HG03280 (cell line): Measurements from ENCODE around the gene KRTAP4-8.
"Not testable (repeated sequence)": the region's sequence is repeated elsewhere in the genome, so short reads cannot be mapped to it uniquely, and the experiment has no call there.

Experiments
- ATAC-seq: cut with Tn5 transposase; IDR thresholded peaks from one replicate; pipeline ENCODE4 v1.9.1; 2021; ENCODE audit warnings: mild to moderate bottlenecking, moderate library complexity; ENCODE audit not compliant: unreplicated experiment

The KRTAP4-8 gene

GRCh38 chr17:41065829-41066624 lies 31.9 kb downstream of the KRTAP4-8 start, which contains the start of gene KRTAP2-4:
KRTAP2-4 (minus strand) TSS chr17:41065879; CDS start chr17:41065845, 34 bp downstream.
- no peak for ATAC-seq

DNA sequence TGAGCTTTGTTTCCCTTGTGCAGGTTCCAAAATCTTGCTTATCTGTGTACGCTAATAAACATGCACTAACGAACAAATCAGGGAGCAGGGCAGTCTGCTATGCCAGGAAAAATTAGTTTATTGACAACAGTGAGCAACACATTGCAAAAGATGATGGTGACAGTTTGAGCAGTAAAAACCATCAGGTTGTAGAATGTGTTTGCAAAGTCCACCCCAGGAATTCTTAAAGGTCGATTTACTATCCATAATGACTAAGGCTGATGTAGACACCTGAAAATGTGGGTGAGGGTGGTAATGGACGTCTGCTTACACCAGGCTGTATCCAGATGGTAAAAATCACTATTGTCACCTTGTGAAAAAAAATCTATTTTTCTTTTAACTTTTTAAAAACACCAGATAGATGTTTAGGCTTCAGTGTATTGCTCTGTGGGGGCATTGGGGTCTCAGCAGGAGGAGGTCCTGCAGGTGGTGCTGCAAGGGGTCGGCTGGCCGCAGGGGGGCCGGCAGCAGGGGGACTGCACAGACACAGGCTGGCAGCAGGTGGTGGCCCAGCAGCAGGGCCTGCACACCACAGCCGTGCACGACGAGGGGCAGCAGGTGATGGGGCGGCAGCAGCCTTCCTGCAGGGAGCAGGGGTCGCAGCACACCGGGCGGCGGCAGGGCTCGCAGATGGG lies 32.8 kb downstream of the KRTAP4-8 start:
- not testable (repeated sequence) for ATAC-seq

- ATAC-seq = no peak
Measured at GRCh38 chr17:41064301-41064700, 33.6 kb downstream of the KRTAP4-8 start.

DNA sequence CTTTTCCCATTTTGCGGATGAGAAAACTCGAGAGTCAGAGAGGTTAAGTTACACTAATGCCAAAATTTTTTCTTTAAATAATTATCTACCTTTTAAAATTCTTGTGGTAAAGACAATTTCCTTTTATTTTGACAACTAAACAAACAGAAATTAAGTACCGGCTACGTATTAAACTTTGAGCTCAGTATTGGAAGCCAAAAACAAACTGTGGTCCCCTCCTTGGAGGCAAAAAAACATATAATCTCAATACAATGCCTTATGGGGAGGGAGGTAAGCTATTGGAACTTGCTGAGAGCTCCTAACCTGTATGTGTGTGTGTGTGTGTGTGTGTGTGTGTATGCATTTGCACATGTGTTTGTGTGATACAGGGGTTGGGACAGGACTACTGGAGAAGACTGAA lies 34.5 kb downstream of the KRTAP4-8 start:
- no peak for ATAC-seq

DNA sequence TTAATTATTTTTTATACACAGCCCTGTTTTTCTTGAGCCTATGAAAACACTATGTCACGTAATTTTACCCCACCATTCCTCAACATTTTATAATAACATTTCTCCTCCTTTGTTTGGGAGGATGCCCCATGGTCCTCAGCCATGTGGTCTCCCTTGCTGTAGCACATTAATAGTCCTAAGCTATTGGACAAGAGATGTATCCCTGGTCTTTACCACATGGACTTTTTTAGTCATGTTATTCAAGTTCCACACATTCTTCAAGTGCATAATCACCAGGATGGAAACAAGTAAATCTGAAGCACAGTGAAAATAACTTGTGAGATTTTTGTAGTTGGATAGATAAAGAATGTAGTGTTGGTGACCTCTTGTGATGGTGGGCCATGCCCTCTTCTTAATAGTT lies 36.0 kb downstream of the KRTAP4-8 start:
- no peak for ATAC-seq

- no peak for ATAC-seq
Measured at GRCh38 chr17:41060052-41060604, 37.8 kb downstream of the KRTAP4-8 start, which contains the start of gene KRTAP2-3. KRTAP2-3 (minus strand) TSS chr17:41060114; CDS start chr17:41060050, 64 bp downstream.

DNA sequence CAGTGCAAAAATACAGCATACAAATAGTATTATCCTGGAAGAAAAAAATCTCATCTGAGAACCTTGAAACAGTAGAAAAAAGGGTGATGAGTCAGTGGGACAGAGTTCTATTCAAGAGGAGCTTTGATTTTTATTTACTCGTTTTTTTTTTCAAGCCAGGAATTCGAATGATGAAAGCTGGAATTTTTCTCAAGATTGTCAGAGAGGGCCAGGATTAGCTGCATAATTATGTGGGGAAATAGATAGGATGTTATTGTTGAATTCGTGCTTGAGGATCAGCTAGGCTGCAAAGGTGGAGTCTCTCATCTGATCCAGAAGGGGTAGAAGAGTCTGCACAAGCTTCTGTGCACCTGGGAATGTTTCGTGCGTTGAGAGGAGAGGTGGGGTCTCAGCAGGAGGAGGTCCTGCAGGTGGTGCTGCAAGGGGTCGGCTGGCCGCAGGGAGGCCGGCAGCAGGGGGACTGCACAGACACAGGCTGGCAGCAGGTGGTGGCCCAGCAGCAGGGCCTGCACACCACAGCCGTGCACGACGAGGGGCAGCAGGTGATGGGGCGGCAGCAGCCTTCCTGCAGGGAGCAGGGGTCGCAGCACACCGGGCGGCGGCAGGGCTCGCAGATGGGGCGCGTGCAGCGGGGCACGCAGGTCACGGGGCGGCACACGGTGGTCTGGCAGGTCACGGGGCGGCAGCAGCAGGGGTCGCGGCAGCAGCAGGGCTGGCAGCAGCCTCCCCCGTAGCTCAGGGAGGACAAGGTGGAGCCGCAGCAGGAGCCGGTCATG lies 38.5 kb downstream of the KRTAP4-8 start:
- not testable (repeated sequence) for ATAC-seq

DNA sequence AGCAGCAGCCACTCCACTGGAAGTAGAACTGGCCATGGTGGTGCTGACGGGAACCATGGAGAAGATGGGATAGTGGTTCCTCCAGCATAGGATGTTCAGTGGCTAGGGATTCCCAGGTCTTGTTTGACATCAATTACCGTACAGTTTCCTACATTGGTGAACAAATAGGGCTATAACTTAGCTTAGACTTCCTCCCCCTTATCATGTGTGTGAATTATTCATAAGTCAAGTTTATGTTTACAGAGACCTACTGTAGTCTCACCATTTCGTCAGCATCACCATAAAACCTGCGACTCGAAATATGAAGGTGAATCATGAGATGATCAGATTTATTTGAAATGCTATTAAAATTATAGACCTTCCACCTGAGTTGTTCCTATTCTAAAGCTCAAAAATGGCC lies 39.2 kb downstream of the KRTAP4-8 start:
- ATAC-seq = no peak

- no peak for ATAC-seq
Measured at GRCh38 chr17:41057547-41057946, 40.4 kb downstream of the KRTAP4-8 start.

- not testable (repeated sequence) for ATAC-seq
Measured at GRCh38 chr17:41055130-41055529, 42.8 kb downstream of the KRTAP4-8 start, which contains the start of gene KRTAP2-2. KRTAP2-2 (minus strand) TSS chr17:41055230; CDS start chr17:41055211, 19 bp downstream.

DNA sequence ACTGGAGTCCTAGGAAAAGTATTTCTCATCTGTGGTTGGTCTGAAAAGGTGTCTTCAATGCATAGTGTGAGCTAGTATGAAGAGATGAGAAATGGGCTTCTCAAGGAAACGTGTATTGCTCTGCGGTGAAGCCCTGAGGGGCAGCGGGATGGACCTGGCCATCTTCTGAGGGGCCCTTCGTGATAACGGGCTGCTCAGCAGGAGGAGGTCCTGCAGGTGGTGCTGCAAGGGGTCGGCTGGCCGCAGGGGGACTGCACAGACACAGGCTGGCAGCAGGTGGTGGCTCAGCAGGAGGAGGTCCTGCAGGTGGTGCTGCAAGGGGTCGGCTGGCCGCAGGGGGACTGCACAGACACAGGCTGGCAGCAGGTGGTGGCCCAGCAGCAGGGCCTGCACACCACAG lies 43.4 kb downstream of the KRTAP4-8 start:
- not testable (repeated sequence) for ATAC-seq

DNA sequence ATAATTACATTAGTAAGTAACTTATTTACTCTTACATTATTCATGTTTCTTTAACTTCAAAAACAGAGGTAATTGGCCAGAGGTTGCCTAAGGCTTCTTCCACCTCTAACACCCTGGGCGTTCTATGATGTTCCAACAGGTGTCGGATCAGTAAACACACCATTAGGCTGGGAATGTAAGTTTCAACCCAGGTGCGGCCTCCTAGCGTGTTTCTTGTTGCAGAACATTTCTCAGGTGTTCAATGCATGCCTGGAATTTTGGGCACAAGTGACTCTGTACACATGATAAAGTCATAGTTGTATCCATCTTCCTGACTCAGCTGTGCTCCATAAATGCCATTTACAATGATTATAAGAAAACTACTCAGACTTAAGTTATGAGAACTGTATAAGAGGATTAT lies 43.9 kb downstream of the KRTAP4-8 start:
- no peak for ATAC-seq

DNA sequence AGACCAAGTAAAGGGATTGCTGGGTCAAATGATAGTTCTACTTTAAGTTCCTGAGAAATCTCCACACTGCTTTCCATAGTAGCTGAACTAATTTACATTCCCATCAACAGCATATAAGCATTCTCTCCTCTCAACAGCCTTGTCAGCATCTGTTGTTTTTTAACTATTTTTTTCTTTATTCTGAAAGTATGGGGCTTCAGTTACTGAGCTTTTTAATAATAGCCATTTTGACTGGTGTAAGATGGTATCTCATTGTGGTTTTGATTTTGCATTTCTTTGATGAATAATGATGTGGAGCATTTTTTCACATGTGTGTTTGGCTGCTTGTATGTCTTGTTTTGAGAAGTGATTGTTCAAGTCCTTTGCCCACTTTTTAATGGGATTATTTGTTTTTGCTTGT lies 45.4 kb downstream of the KRTAP4-8 start:
- ATAC-seq = no peak

DNA sequence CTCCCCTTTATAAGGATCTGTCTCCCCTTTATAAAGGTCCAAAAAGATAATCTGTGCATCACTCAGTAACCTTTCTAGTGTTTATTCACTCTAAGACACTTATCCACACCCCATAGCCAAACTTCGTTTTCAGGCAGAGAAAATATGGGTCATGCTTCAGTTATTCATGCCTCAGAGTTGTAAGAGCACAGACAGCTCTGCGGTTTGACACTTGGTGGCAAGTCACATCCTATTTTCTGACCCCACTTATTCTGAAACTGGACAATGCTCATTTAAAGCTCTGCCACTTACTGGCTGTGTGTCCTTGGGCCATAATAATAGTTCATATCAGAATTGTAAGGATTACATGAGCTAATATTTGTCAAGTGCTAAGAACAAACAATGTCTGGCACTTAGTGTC lies 48.8 kb downstream of the KRTAP4-8 start:
- ATAC-seq = no peak

GRCh38 chr17:41048441-41048840 lies 49.5 kb downstream of the KRTAP4-8 start:
- ATAC-seq = no peak
